ENCODE data around the gene HHATL. TPM values are rescaled to one million over a fixed set of nuclear protein-coding genes. Genes with fewer than 3 reads are reported as not detected.

The HHATL gene
- total and polyA plus RNA-seq, 2 of the 8 experiments (the other 6 are each of a cell fraction or from before 2014, with no cell fraction given) = 0.18 TPM; not detected in 1

DNA sequence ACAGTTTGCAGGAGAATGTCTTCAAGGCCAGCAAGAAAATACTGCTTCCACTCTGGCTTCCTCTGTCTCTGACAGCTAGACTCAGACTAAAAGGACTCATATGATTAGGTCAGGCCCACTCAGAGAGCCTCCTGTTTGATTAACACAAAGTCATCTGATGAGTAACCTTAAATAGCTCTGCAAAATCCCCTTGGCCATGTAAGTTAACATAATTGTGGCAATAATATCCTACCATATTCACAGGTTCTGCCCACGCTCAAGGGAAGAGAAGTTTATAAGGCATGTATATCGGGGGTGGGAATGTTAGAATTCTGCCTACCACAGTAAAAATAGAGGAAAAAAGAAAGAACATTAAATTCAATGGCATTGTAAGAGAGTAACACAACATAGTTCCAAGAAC is 20.6 kb upstream of the HHATL start:
- no peak overlapping the region for H3K4me3 ChIP-seq (ENCODE audit: extremely low read depth in 1 of 4, insufficient read depth in 2 of 4, low read depth in 3 of 4, low read length in 4 of 4)
- ChIA-PET POLR2A (ENCODE audit: partially characterized antibody) (interaction anchor here (0.6 kb wide), 1 partner anchor 98 kb away, joined by 3 read pairs; no protein-coding TSS in a partner anchor), CTCF (ENCODE audit: partially characterized antibody) (interaction anchor here (0.6 to 4.0 kb wide), 7 partner anchors 11 to 1037 kb away, joined by 3 to 23 read pairs (median 4); no protein-coding TSS in a partner anchor)
- H2BK120ac ChIP-seq (replicated peaks; ENCODE audit: low read depth, low read length) = no peak overlapping the region
- no peak overlapping the region for H3K4me2 ChIP-seq (ENCODE audit: insufficient read depth in 1 of 2, low read depth in 2 of 2, low read length in 2 of 2)
- H2AFZ ChIP-seq (ENCODE audit: low read length) = no peak overlapping the region
- 90% methylated on average over 2 of the region's 2 CpGs; no CpG with 5 or more reads in 1 of the 2 experiments for WGBS, 2 experiments (ENCODE audit: extremely low coverage in 1 of 2, insufficient coverage in 1 of 2, insufficient read length in 1 of 2, insufficient replicate concordance in 2 of 2, low coverage in 1 of 2, low lambda C conversion rate in 2 of 2, missing lambda C conversion rate in 1 of 2)
- no peak overlapping the region for H2BK5ac ChIP-seq (ENCODE audit: low read depth, low read length)
- no peak overlapping the region for H3K18ac ChIP-seq (ENCODE audit: extremely low read depth, low read length)
- H4K8ac ChIP-seq (ENCODE audit: extremely low read depth, insufficient read depth, low read length) = no peak overlapping the region
- H3K23ac ChIP-seq (ENCODE audit: insufficient read length) = no peak overlapping the region
- H3K27ac ChIP-seq (ENCODE audit: low read depth, low read length) = no peak overlapping the region
- TF ChIP-seq TAF1 (IDR thresholded peaks at IDR 0.05; ENCODE audit: low read depth, low read length) (no peak), SP1 (IDR thresholded peaks at IDR 0.05; ENCODE audit: low read depth, low read length) (no peak), TBP (IDR thresholded peaks at IDR 0.05; ENCODE audit: low read depth, low read length) (no peak), NRF1 (IDR thresholded peaks at IDR 0.05; ENCODE audit: low read depth, low read length) (no peak), BRCA1 (IDR thresholded peaks at IDR 0.05; ENCODE audit: low read depth, low read length) (no peak), EZH2 (IDR thresholded peaks at IDR 0.05; ENCODE audit: low read depth, low read length, severe bottlenecking) (no peak), SIX5 (IDR thresholded peaks at IDR 0.05; ENCODE audit: low read depth, low read length) (no peak), JUN (IDR thresholded peaks at IDR 0.05; ENCODE audit: low read depth, low read length) (no peak), RBBP5 (IDR thresholded peaks at IDR 0.05; ENCODE audit: borderline replicate concordance, low read depth, low read length) (no peak), YY1 (IDR thresholded peaks at IDR 0.05; ENCODE audit: low read depth, low read length) (no peak), SP4 (IDR thresholded peaks at IDR 0.05; ENCODE audit: low read length) (no peak)
- TF ChIP-seq, protein P1, sequence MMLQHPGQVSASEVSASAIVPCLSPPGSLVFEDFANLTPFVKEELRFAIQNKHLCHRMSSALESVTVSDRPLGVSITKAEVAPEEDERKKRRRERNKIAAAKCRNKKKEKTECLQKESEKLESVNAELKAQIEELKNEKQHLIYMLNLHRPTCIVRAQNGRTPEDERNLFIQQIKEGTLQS (IDR thresholded peaks at IDR 0.05; ENCODE audit: insufficient read depth, low read depth, low read length) = no peak
- TF ChIP-seq, protein P2, sequence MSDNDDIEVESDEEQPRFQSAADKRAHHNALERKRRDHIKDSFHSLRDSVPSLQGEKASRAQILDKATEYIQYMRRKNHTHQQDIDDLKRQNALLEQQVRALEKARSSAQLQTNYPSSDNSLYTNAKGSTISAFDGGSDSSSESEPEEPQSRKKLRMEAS (IDR thresholded peaks at IDR 0.05) = no peak
- H3K23me2 ChIP-seq (ENCODE audit: low read depth, low read length) = no peaks in the 10 kb centered on the region
- no peaks in the 10 kb centered on the region for H3K27me3 ChIP-seq (replicated peaks in 1 of 4; ENCODE audit: control insufficient read depth in 3 of 4, extremely low read depth in 1 of 4, insufficient read depth in 3 of 4, low read length in 3 of 4)
- H3K14ac ChIP-seq (ENCODE audit: insufficient read length) = no peak overlapping the region
- H2BK15ac ChIP-seq (ENCODE audit: low read length) = no peak overlapping the region
- H4K20me1 ChIP-seq (replicated peaks in 1 of 2; ENCODE audit: control insufficient read depth in 1 of 2, insufficient read depth in 2 of 2, low read length in 2 of 2) = no peaks in the 10 kb centered on the region
- no peak overlapping the region for H3K4ac ChIP-seq (replicated peaks; ENCODE audit: insufficient read length, low read depth, low read length)
- H3K9ac ChIP-seq (replicated peaks in 1 of 4; ENCODE audit: extremely low read depth in 1 of 4, low read depth in 3 of 4, low read length in 3 of 4) = no peak overlapping the region
- no peak overlapping the region for H2BK12ac ChIP-seq (ENCODE audit: low read depth, low read length)
- no peak overlapping the region for H3K56ac ChIP-seq (replicated peaks; ENCODE audit: insufficient read length, low read depth, low read length)
- no peaks in the 10 kb centered on the region for H3K79me2 ChIP-seq (ENCODE audit: control insufficient read depth in 1 of 2, insufficient read depth in 2 of 2, low read length in 2 of 2)
- H3K9me3 ChIP-seq (ENCODE audit: insufficient read depth in 2 of 2, low read depth in 1 of 2, low read length in 1 of 2) = no peaks in the 10 kb centered on the region; a peak in 1 of 4 replicates
- H2BK20ac ChIP-seq (ENCODE audit: low read length) = no peak overlapping the region
- no peak overlapping the region for H2AK5ac ChIP-seq (ENCODE audit: low read depth, low read length)
- no peaks in the 10 kb centered on the region; a peak in 1 of 8 replicates for H3K36me3 ChIP-seq (ENCODE audit: control insufficient read depth in 2 of 4, insufficient read depth in 4 of 4, low read length in 3 of 4)
- no peaks in the 10 kb centered on the region; a peak in 1 of 7 replicates for H3K4me1 ChIP-seq (replicated peaks in 1 of 4; ENCODE audit: control insufficient read depth in 3 of 4, insufficient read depth in 4 of 4, low read length in 3 of 4)
- no peak overlapping the region for H4K91ac ChIP-seq (replicated peaks; ENCODE audit: insufficient read length, low read length)
- FAIRE-seq (no peak), DNase-seq (ENCODE audit: low read depth in 1 of 2, low spot score in 2 of 2) (no peak)
- H3K79me1 ChIP-seq (ENCODE audit: low read depth, low read length) = no peaks in the 10 kb centered on the region
- no peak overlapping the region for H4K5ac ChIP-seq (ENCODE audit: insufficient read length, low read depth, low read length)
